WTC11 (cell line): ENCODE results near the gene GUCA2A. TPM values are rescaled to one million over a fixed set of nuclear protein-coding genes. Genes with fewer than 3 reads are reported as not detected.

ENCODE experiments used
- ATAC-seq: fragments of 200-7000 bp; cut with Tn5 transposase; 2 replicates; pipeline ENCODE4 v1.10.0; 2021; ENCODE audit warnings: mild to moderate bottlenecking, moderate library complexity
- CTCF ChIA-PET: fragments of 300-600 bp; sonication (Branson Sonifier 250); formaldehyde crosslinking; loops from one replicate; lab custom pipeline; 2021; ENCODE audit warnings: antibody characterized with exemption; lab: Charles Lee
- POLR2A ChIA-PET: fragments of 350-600 bp; sonication (Branson Sonifier 250); formaldehyde crosslinking; loops from one replicate; lab custom pipeline; 2021; ENCODE audit warnings: antibody characterized with exemption; lab: Charles Lee
- DNase-seq: peaks from one replicate; pipeline ENCODE4 v3.0.0; 2021; ENCODE audit warnings: low spot score
- H3K27ac Mint-ChIP-seq: 2 replicates; pipeline ENCODE4 v1.8.0; 2021; ENCODE audit warnings: mixed read lengths
- H3K27me3 Mint-ChIP-seq: 2 replicates; pipeline ENCODE4 v1.8.0; 2021; ENCODE audit warnings: low read depth, mild to moderate bottlenecking, moderate library complexity, mixed read lengths
- H3K36me3 Mint-ChIP-seq: 2 replicates; pipeline ENCODE4 v1.8.0; 2021; ENCODE audit warnings: mixed read lengths
- H3K4me1 Mint-ChIP-seq: 2 replicates; pipeline ENCODE4 v1.8.0; 2022; ENCODE audit warnings: mixed read lengths
- H3K4me3 Mint-ChIP-seq: 2 replicates; pipeline ENCODE4 v1.8.0; 2021; ENCODE audit warnings: mild to moderate bottlenecking, moderate library complexity, mixed read lengths
- H3K9me3 Mint-ChIP-seq: 2 replicates; pipeline ENCODE4 v1.8.0; 2021; ENCODE audit warnings: mixed read lengths
- ELF4 ChIP-seq: sonication (generic); formaldehyde crosslinking; IDR thresholded peaks from 2 replicates; pipeline ENCODE4 v1.8.1; 2022; ENCODE audit warnings: low read depth, mild to moderate bottlenecking, moderate library complexity, missing genetic modification reagents
- KAT7 ChIP-seq: sonication (generic); formaldehyde crosslinking; IDR thresholded peaks from 2 replicates; pipeline ENCODE4 v1.8.1; 2023; ENCODE audit warnings: missing genetic modification reagents, mild to moderate bottlenecking, borderline replicate concordance
- NFE2L1 ChIP-seq: sonication (generic); formaldehyde crosslinking; IDR thresholded peaks from 2 replicates; pipeline ENCODE4 v1.8.1; 2023; ENCODE audit warnings: missing genetic modification reagents
- SMAD4 ChIP-seq: sonication (generic); formaldehyde crosslinking; IDR thresholded peaks from 2 replicates; pipeline ENCODE4 v1.8.0; 2022; ENCODE audit warnings: mild to moderate bottlenecking, missing genetic modification reagents
- total RNA-seq: library from RNA; stranded (reverse); gene quantifications from 3 replicates; pipeline ENCODE4 v1.2.3, GENCODE V29; 2021
- TF ChIP-seq, protein P1 (sequence below): sonication (generic); formaldehyde crosslinking; IDR thresholded peaks from 2 replicates; pipeline ENCODE4 v1.8.1; 2022; ENCODE audit warnings: mild to moderate bottlenecking, missing genetic modification reagents, moderate library complexity, borderline replicate concordance
- TF ChIP-seq, protein P2 (sequence below): sonication (generic); formaldehyde crosslinking; conservative IDR thresholded peaks from 2 replicates; pipeline ENCODE4 v1.8.1; 2023; ENCODE audit warnings: mild to moderate bottlenecking, low read depth, missing genetic modification reagents, moderate library complexity
- TF ChIP-seq, protein P3 (sequence below): fragments of 250-450 bp; sonication (Bioruptor Pico); IDR thresholded peaks from 2 replicates; pipeline ENCODE4 v1.9.0; 2021; ENCODE audit warnings: mild to moderate bottlenecking, borderline replicate concordance
- TF ChIP-seq, protein P4 (sequence below): fragments of 200-600 bp; IDR thresholded peaks from 2 replicates; pipeline ENCODE4 v1.8.0; 2022; ENCODE audit warnings: antibody characterized with exemption
- TF ChIP-seq, protein P5 (sequence below): sonication (generic); formaldehyde crosslinking; IDR thresholded peaks from 2 replicates; pipeline ENCODE4 v1.8.0; 2022; ENCODE audit warnings: mild to moderate bottlenecking, missing genetic modification reagents
- TF ChIP-seq, protein P6 (sequence below): sonication (generic); formaldehyde crosslinking; IDR thresholded peaks from 2 replicates; pipeline ENCODE4 v1.8.1; 2022; ENCODE audit warnings: missing genetic modification reagents, borderline replicate concordance

GUCA2A gene
- total RNA-seq, 1 experiment from 2014 or later: not detected

DNA sequence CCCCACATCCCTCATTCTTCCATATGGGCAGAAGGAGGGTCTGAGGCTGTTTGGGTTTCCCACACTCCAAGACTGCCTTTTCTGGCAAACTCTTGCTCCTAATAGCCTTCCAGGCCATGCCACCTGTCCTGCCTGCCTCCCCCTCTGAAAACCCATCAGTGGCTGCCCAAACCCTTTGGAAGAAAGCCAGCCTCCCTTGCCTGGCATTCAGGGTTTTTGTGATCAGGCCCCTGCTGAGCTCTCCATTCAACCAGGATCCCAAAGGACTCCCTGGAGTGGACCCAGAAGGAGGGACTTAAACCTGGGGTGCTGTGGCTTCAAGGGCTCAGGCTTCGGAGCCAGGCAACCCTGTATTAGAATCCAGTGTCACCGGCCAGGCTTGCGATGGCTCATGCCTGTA is 4.2 kb upstream of the GUCA2A start (continued):
- TF ChIP-seq, protein P1, sequence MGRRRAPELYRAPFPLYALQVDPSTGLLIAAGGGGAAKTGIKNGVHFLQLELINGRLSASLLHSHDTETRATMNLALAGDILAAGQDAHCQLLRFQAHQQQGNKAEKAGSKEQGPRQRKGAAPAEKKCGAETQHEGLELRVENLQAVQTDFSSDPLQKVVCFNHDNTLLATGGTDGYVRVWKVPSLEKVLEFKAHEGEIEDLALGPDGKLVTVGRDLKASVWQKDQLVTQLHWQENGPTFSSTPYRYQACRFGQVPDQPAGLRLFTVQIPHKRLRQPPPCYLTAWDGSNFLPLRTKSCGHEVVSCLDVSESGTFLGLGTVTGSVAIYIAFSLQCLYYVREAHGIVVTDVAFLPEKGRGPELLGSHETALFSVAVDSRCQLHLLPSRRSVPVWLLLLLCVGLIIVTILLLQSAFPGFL (CRISPR knock-in tag): no peak
- no peak for TF ChIP-seq NFE2L1 (CRISPR knock-in tag)

DNA sequence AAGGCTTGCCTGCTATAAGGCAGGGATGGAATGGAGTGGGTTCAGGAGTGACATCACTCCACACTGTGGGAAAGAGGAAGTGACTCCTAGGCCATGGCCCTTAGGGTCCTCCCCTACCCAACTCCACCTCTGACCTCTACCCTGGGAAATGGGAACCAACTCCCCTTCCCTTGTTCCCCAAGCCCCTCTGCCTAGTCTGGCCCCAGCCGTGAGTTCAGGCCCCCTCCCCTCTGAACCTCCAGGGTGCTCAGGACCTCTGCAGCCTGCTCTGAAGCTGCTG is 3.8 kb upstream of the GUCA2A start:
- TF ChIP-seq ELF4 (CRISPR knock-in tag) (no peak), KAT7 (no peak), SMAD4 (no peak)
- TF ChIP-seq, protein P2, sequence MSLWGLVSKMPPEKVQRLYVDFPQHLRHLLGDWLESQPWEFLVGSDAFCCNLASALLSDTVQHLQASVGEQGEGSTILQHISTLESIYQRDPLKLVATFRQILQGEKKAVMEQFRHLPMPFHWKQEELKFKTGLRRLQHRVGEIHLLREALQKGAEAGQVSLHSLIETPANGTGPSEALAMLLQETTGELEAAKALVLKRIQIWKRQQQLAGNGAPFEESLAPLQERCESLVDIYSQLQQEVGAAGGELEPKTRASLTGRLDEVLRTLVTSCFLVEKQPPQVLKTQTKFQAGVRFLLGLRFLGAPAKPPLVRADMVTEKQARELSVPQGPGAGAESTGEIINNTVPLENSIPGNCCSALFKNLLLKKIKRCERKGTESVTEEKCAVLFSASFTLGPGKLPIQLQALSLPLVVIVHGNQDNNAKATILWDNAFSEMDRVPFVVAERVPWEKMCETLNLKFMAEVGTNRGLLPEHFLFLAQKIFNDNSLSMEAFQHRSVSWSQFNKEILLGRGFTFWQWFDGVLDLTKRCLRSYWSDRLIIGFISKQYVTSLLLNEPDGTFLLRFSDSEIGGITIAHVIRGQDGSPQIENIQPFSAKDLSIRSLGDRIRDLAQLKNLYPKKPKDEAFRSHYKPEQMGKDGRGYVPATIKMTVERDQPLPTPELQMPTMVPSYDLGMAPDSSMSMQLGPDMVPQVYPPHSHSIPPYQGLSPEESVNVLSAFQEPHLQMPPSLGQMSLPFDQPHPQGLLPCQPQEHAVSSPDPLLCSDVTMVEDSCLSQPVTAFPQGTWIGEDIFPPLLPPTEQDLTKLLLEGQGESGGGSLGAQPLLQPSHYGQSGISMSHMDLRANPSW (CRISPR knock-in tag): no peak
- TF ChIP-seq, protein P3, sequence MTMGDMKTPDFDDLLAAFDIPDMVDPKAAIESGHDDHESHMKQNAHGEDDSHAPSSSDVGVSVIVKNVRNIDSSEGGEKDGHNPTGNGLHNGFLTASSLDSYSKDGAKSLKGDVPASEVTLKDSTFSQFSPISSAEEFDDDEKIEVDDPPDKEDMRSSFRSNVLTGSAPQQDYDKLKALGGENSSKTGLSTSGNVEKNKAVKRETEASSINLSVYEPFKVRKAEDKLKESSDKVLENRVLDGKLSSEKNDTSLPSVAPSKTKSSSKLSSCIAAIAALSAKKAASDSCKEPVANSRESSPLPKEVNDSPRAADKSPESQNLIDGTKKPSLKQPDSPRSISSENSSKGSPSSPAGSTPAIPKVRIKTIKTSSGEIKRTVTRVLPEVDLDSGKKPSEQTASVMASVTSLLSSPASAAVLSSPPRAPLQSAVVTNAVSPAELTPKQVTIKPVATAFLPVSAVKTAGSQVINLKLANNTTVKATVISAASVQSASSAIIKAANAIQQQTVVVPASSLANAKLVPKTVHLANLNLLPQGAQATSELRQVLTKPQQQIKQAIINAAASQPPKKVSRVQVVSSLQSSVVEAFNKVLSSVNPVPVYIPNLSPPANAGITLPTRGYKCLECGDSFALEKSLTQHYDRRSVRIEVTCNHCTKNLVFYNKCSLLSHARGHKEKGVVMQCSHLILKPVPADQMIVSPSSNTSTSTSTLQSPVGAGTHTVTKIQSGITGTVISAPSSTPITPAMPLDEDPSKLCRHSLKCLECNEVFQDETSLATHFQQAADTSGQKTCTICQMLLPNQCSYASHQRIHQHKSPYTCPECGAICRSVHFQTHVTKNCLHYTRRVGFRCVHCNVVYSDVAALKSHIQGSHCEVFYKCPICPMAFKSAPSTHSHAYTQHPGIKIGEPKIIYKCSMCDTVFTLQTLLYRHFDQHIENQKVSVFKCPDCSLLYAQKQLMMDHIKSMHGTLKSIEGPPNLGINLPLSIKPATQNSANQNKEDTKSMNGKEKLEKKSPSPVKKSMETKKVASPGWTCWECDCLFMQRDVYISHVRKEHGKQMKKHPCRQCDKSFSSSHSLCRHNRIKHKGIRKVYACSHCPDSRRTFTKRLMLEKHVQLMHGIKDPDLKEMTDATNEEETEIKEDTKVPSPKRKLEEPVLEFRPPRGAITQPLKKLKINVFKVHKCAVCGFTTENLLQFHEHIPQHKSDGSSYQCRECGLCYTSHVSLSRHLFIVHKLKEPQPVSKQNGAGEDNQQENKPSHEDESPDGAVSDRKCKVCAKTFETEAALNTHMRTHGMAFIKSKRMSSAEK: no peak
- TF ChIP-seq, protein P4, sequence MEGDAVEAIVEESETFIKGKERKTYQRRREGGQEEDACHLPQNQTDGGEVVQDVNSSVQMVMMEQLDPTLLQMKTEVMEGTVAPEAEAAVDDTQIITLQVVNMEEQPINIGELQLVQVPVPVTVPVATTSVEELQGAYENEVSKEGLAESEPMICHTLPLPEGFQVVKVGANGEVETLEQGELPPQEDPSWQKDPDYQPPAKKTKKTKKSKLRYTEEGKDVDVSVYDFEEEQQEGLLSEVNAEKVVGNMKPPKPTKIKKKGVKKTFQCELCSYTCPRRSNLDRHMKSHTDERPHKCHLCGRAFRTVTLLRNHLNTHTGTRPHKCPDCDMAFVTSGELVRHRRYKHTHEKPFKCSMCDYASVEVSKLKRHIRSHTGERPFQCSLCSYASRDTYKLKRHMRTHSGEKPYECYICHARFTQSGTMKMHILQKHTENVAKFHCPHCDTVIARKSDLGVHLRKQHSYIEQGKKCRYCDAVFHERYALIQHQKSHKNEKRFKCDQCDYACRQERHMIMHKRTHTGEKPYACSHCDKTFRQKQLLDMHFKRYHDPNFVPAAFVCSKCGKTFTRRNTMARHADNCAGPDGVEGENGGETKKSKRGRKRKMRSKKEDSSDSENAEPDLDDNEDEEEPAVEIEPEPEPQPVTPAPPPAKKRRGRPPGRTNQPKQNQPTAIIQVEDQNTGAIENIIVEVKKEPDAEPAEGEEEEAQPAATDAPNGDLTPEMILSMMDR: no peak
- TF ChIP-seq, protein P5, sequence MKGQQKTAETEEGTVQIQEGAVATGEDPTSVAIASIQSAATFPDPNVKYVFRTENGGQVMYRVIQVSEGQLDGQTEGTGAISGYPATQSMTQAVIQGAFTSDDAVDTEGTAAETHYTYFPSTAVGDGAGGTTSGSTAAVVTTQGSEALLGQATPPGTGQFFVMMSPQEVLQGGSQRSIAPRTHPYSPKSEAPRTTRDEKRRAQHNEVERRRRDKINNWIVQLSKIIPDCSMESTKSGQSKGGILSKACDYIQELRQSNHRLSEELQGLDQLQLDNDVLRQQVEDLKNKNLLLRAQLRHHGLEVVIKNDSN: no peak
- TF ChIP-seq, protein P6, sequence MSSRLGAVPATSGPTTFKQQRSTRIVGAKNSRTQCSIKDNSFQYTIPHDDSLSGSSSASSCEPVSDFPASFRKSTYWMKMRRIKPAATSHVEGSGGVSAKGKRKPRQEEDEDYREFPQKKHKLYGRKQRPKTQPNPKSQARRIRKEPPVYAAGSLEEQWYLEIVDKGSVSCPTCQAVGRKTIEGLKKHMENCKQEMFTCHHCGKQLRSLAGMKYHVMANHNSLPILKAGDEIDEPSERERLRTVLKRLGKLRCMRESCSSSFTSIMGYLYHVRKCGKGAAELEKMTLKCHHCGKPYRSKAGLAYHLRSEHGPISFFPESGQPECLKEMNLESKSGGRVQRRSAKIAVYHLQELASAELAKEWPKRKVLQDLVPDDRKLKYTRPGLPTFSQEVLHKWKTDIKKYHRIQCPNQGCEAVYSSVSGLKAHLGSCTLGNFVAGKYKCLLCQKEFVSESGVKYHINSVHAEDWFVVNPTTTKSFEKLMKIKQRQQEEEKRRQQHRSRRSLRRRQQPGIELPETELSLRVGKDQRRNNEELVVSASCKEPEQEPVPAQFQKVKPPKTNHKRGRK (CRISPR knock-in tag): no peak
- Mint-ChIP-seq H3K27ac (no peak overlapping the region), H3K27me3 (no peaks in the 10 kb centered on the region), H3K4me1 (peaks cover 12% of the 10 kb centered on the region), H3K36me3 (no peaks in the 10 kb centered on the region), H3K4me3 (no peak overlapping the region), H3K9me3 (peaks cover 10% of the 10 kb centered on the region)
- ATAC-seq (no peak), DNase-seq (no peak)
- POLR2A ChIA-PET: no interaction called here
- CTCF ChIA-PET: interaction anchor here (0.9 to 1.1 kb wide), 2 partner anchors 9 to 11 kb away, joined by 3 to 5 read pairs; no protein-coding TSS in a partner anchor
